HCT116 (cell line): ENCODE results near the gene PPT2. TPM values are rescaled to one million over a fixed set of nuclear protein-coding genes. Genes with fewer than 3 reads are reported as not detected.

Experiments
- ATAC-seq: fragments of 200-7000 bp; cut with Tn5 transposase; 2 replicates; pipeline ENCODE4 v1.9.1; 2020; ENCODE audit warnings: mild to moderate bottlenecking, moderate library complexity
- BruUV-seq: library from RNA; stranded (reverse); fragments of 400-500 nt; replicated peaks from 2 replicates; lab custom pipeline; 2021; lab: Mats Ljungman, UMichigan
- CTCF ChIA-PET: fragments of 300-600 bp; sonication (Branson Sonifier 250); formaldehyde crosslinking; loops from one replicate; lab custom pipeline; 2021; ENCODE audit warnings: antibody characterized with exemption; lab: Charles Lee
- POLR2A ChIA-PET: fragments of 300-600, 350-600 bp; sonication (Branson Sonifier 250); formaldehyde crosslinking; loops from one replicate; lab custom pipeline; 2021; ENCODE audit warnings: antibody characterized with exemption; lab: Charles Lee
- RAD21 ChIA-PET, 2 experiments: fragments of 300-600 bp; sonication (Branson Sonifier 250); formaldehyde crosslinking; loops; one replicate each; lab custom pipeline; 2023; ENCODE audit warnings: low total read pairs in 2 of 2; ENCODE audit not compliant: uncharacterized antibody in 2 of 2, unreplicated experiment in 2 of 2, low non-redundant PET in 1 of 2; lab: Charles Lee
- DNase-seq: peaks from one replicate; pipeline ENCODE4 v3.0.0-alpha.2; 2010; ENCODE audit warnings: low read depth, low spot score
- H2AFZ ChIP-seq: fragments of 200-600 bp; shearing (Covaris generic), sonication (generic); 2 replicates; pipeline ENCODE4 v1.6.1; 2017; ENCODE audit warnings: low read depth, mixed run types, mixed read lengths, antibody characterized with exemption, low read length; ENCODE audit not compliant: poor library complexity, severe bottlenecking
- H3K27ac ChIP-seq: 2 replicates; pipeline ENCODE4 v1.5.1; 2012; ENCODE audit warnings: low read depth, low read length
- H3K27me3 ChIP-seq: fragments of 200-600 bp; sonication (generic); 2 replicates; pipeline ENCODE4 v1.6.1; 2016; ENCODE audit warnings: mixed run types, low read length, mixed read lengths; ENCODE audit not compliant: insufficient read depth
- H3K36me3 ChIP-seq, 2 experiments: fragments of 200-500 bp in 1 of 2; fragments of 200-600 bp in 1 of 2; sonication (Bioruptor generic) in 1 of 2; sonication (generic) in 1 of 2; 2 replicates each; pipeline versions ENCODE4 v1.5.1 to v1.6.1; 2014 to 2016; ENCODE audit warnings: low read length in 2 of 2, inconsistent platforms in 1 of 2, mixed read lengths in 1 of 2, mixed run types in 1 of 2; ENCODE audit not compliant: insufficient read depth in 2 of 2, control insufficient read depth in 1 of 2
- H3K4me1 ChIP-seq, 2 experiments: fragments of 200-600 bp in 1 of 2; sonication (generic) in 1 of 2; 2 replicates each; pipeline versions ENCODE4 v1.5.1 to v1.6.1; 2012 to 2017; ENCODE audit warnings: low read length in 2 of 2, inconsistent platforms in 1 of 2, mild to moderate bottlenecking in 1 of 2, mixed read lengths in 1 of 2, mixed run types in 1 of 2, moderate library complexity in 1 of 2; ENCODE audit not compliant: insufficient read depth in 2 of 2, control insufficient read depth in 1 of 2
- H3K4me2 ChIP-seq: fragments of 200-600 bp; sonication (generic); 2 replicates; pipeline ENCODE4 v1.6.1; 2017; ENCODE audit warnings: mixed run types, low read length, mixed read lengths
- H3K4me3 ChIP-seq, 2 experiments: fragments of 200-600 bp in 1 of 2; sonication (generic) in 1 of 2; replicated peaks in 1 of 2; 2 replicates each; pipeline ENCODE4 v1.5.1; 2011 to 2016; ENCODE audit warnings: low read length in 2 of 2, control low read depth in 1 of 2, low read depth in 1 of 2, mild to moderate bottlenecking in 1 of 2, mixed read lengths in 1 of 2, mixed run types in 1 of 2
- H3K79me2 ChIP-seq: fragments of 200-600 bp; sonication (generic); 2 replicates; pipeline ENCODE4 v1.6.1; 2017; ENCODE audit warnings: mild to moderate bottlenecking, mixed run types, low read length, moderate library complexity, mixed read lengths; ENCODE audit not compliant: insufficient read depth
- H3K9ac ChIP-seq: fragments of 200-600 bp; sonication (generic); 2 replicates; pipeline ENCODE4 v1.6.1; 2016; ENCODE audit warnings: low read length, mixed read lengths
- H3K9me2 ChIP-seq: fragments of 200-600 bp; sonication (generic), shearing (Covaris generic); 2 replicates; pipeline ENCODE4 v1.6.1; 2017; ENCODE audit warnings: mixed run types, mild to moderate bottlenecking, moderate library complexity; ENCODE audit not compliant: insufficient read depth
- H3K9me3 ChIP-seq, 2 experiments: fragments of 200-500 bp in 1 of 2; fragments of 200-600 bp in 1 of 2; sonication (Bioruptor generic) in 1 of 2; sonication (generic) in 1 of 2; 2 replicates each; pipeline ENCODE4 v1.6.1; 2014 to 2017; ENCODE audit warnings: low read length in 2 of 2, mixed read lengths in 2 of 2, inconsistent platforms in 1 of 2, low read depth in 1 of 2, mild to moderate bottlenecking in 1 of 2, mixed run types in 1 of 2, moderate library complexity in 1 of 2; ENCODE audit not compliant: control insufficient read depth in 1 of 2, insufficient read depth in 1 of 2
- H4K20me1 ChIP-seq: fragments of 200-600 bp; sonication (generic), shearing (Covaris generic); 2 replicates; pipeline ENCODE4 v1.6.1; 2017; ENCODE audit warnings: mixed run types, mild to moderate bottlenecking, moderate library complexity; ENCODE audit not compliant: insufficient read depth
- CBX3 ChIP-seq: IDR thresholded peaks from 2 replicates; pipeline ENCODE4 v1.6.1; 2012; ENCODE audit warnings: low read depth
- CEBPB ChIP-seq: IDR thresholded peaks from 2 replicates; pipeline ENCODE4 v1.6.1; 2012; ENCODE audit warnings: low read depth
- EGR1 ChIP-seq: IDR thresholded peaks from 2 replicates; pipeline ENCODE4 v1.6.1; 2012; ENCODE audit warnings: low read depth
- JUND ChIP-seq: IDR thresholded peaks from 2 replicates; pipeline ENCODE4 v1.6.1; 2012
- SIN3A ChIP-seq: IDR thresholded peaks from 2 replicates; pipeline ENCODE4 v1.6.1; 2012; ENCODE audit warnings: low read depth
- SP1 ChIP-seq: IDR thresholded peaks from 2 replicates; pipeline ENCODE4 v1.6.1; 2012; ENCODE audit warnings: low read depth
- TCF7L2 ChIP-seq: IDR thresholded peaks from 2 replicates; pipeline ENCODE4 v1.7.0; 2011; ENCODE audit warnings: borderline replicate concordance, inconsistent platforms; ENCODE audit not compliant: insufficient read depth, insufficient read length; ENCODE audit errors: extremely low read depth
- ZFX ChIP-seq: fragments of 450-650 bp; IDR thresholded peaks from 2 replicates; pipeline ENCODE4 v1.6.1; 2017
- intact Hi-C: fragments of 100-400 bp; cut with micrococcal nuclease; formaldehyde crosslinking; loops from 2 replicates; pipeline ENCODE4 v1.10.0; 2022
- total RNA-seq: library from RNA; stranded (reverse); gene quantifications from one replicate; pipeline ENCODE4 v1.2.1, GENCODE V29; 2021; ENCODE audit not compliant: unreplicated experiment
- TF ChIP-seq, protein P1 (sequence below): IDR thresholded peaks from 2 replicates; pipeline ENCODE4 v1.6.1; 2012
- TF ChIP-seq, protein P2 (sequence below): IDR thresholded peaks from 2 replicates; pipeline ENCODE4 v1.6.1; 2012; ENCODE audit warnings: low read depth

PPT2 gene
- total RNA-seq, 1 experiment from 2014 or later = 21.0 TPM

DNA sequence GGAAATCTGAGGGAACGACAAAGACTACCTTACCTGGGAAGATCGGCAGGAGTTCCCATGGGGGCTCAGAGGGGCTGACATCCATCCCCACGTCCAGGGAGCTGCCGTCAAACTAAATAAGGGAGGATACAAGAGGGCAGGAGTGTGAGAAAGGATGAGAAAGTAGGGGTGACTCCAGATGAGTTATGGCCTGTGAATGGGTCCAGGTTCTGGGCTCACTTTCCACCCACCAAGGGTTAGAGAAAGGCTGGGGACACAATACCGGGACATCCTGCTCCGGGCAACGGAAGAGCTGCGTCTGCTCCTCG, 26.6 kb upstream of the PPT2 start:
- H3K79me2 ChIP-seq = peaks cover 27% of the 10 kb centered on the region
- peaks cover 0 to 2% of the 10 kb centered on the region in 2 experiments; a peak in 1 of 4 replicates for H3K36me3 ChIP-seq
- DNase-seq (no peak), ATAC-seq (no peak)
- RAD21 ChIA-PET = interaction anchor here in 1 of 2 experiments (0.6 kb wide), 1 partner anchor 445 kb away, joined by 4 read pairs; no protein-coding TSS in a partner anchor
- POLR2A ChIA-PET = interaction anchor here (1.2 to 1.9 kb wide), 4 partner anchors 17 to 68 kb away, joined by 3 to 10 read pairs (median 4); partner anchors contain the start of gene PBX2
- H3K27ac ChIP-seq = peak overlapping the region; percentile 83
- intact Hi-C loops = no loop called here
- CTCF ChIA-PET = interaction anchor here (1.1 to 1.8 kb wide), 4 partner anchors 8 to 68 kb away, joined by 3 to 18 read pairs (median 4); no protein-coding TSS in a partner anchor
- BruUV-seq = no TSS peak
- H2AFZ ChIP-seq = no peak overlapping the region
- H4K20me1 ChIP-seq = no peaks in the 10 kb centered on the region
- H3K9ac ChIP-seq = peak overlapping the region; percentile 93
- H3K4me1 ChIP-seq = peaks cover 24 to 31% of the 10 kb centered on the region in 2 experiments
- H3K9me3 ChIP-seq = no peaks in the 10 kb centered on the region
- H3K4me3 ChIP-seq = peak overlapping the region; percentile 94 to 100
- peak overlapping the region; percentile 86 for H3K4me2 ChIP-seq
- TF ChIP-seq CBX3 = no peak
- TF ChIP-seq CEBPB = no peak
- no peak for TF ChIP-seq JUND
- TF ChIP-seq, protein P1, sequence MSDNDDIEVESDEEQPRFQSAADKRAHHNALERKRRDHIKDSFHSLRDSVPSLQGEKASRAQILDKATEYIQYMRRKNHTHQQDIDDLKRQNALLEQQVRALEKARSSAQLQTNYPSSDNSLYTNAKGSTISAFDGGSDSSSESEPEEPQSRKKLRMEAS = no peak
- no peak for TF ChIP-seq EGR1
- TF ChIP-seq, protein P2, sequence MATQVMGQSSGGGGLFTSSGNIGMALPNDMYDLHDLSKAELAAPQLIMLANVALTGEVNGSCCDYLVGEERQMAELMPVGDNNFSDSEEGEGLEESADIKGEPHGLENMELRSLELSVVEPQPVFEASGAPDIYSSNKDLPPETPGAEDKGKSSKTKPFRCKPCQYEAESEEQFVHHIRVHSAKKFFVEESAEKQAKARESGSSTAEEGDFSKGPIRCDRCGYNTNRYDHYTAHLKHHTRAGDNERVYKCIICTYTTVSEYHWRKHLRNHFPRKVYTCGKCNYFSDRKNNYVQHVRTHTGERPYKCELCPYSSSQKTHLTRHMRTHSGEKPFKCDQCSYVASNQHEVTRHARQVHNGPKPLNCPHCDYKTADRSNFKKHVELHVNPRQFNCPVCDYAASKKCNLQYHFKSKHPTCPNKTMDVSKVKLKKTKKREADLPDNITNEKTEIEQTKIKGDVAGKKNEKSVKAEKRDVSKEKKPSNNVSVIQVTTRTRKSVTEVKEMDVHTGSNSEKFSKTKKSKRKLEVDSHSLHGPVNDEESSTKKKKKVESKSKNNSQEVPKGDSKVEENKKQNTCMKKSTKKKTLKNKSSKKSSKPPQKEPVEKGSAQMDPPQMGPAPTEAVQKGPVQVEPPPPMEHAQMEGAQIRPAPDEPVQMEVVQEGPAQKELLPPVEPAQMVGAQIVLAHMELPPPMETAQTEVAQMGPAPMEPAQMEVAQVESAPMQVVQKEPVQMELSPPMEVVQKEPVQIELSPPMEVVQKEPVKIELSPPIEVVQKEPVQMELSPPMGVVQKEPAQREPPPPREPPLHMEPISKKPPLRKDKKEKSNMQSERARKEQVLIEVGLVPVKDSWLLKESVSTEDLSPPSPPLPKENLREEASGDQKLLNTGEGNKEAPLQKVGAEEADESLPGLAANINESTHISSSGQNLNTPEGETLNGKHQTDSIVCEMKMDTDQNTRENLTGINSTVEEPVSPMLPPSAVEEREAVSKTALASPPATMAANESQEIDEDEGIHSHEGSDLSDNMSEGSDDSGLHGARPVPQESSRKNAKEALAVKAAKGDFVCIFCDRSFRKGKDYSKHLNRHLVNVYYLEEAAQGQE = no peak
- no peak for TF ChIP-seq ZFX
- TF ChIP-seq TCF7L2 = no peak
- TF ChIP-seq SP1 = no peak
- no peak for TF ChIP-seq SIN3A
- no peaks in the 10 kb centered on the region for H3K27me3 ChIP-seq
- H3K9me2 ChIP-seq = no peaks in the 10 kb centered on the region
